Measurements from ENCODE around the gene NDUFC2.
A peak's percentile ranks its signal among the peaks of the same experiment; 100 is the strongest.
"Not testable (repeated sequence)": the region's sequence is repeated elsewhere in the genome, so short reads cannot be mapped to it uniquely, and the experiment has no call there.

Gene NDUFC2

GRCh38 chr11:78049348-78049747 lies 30.3 kb downstream of the NDUFC2 start:
- DNase-seq, result no peak

GRCh38 chr11:78048561-78048960 lies 31.1 kb downstream of the NDUFC2 start:
- DNase-seq, result no peak

- DNase-seq, result no peak
Measured at GRCh38 chr11:78046486-78046854, 33.2 kb downstream of the NDUFC2 start.

- DNase-seq, result peak; percentile 86 to 89
Measured at GRCh38 chr11:78045851-78046485, 33.7 kb downstream of the NDUFC2 start.

GRCh38 chr11:78044706-78045105 lies 35.0 kb downstream of the NDUFC2 start:
- DNase-seq, result no peak

GRCh38 chr11:78041843-78042440 lies 37.7 kb downstream of the NDUFC2 start:
- no peak for DNase-seq

- not testable (repeated sequence) for DNase-seq
Measured at GRCh38 chr11:78041380-78041719, 38.3 kb downstream of the NDUFC2 start.

- peak; percentile 22 to 27 for DNase-seq
Measured at GRCh38 chr11:78040691-78041379, 38.8 kb downstream of the NDUFC2 start.

GRCh38 chr11:78039919-78040671 lies 39.6 kb downstream of the NDUFC2 start:
- peak; percentile 56 to 64 for DNase-seq

- no peak for DNase-seq
Measured at GRCh38 chr11:78039391-78039918, 40.2 kb downstream of the NDUFC2 start.

GRCh38 chr11:78038697-78039313 lies 40.9 kb downstream of the NDUFC2 start:
- DNase-seq, result no peak

GRCh38 chr11:78037825-78038620 lies 41.6 kb downstream of the NDUFC2 start:
- DNase-seq, result no peak

- no peak for DNase-seq
Measured at GRCh38 chr11:78037056-78037455, 42.6 kb downstream of the NDUFC2 start.

GRCh38 chr11:78036313-78036712 lies 43.3 kb downstream of the NDUFC2 start:
- DNase-seq, result no peak

- DNase-seq, result no peak
Measured at GRCh38 chr11:78034623-78035022, 45.0 kb downstream of the NDUFC2 start.

- DNase-seq, result no peak
Measured at GRCh38 chr11:78033040-78033439, 46.6 kb downstream of the NDUFC2 start.

GRCh38 chr11:78032090-78032489 lies 47.6 kb downstream of the NDUFC2 start:
- DNase-seq, result no peak

- no peak for DNase-seq
Measured at GRCh38 chr11:78031629-78032028, 48.0 kb downstream of the NDUFC2 start.

GRCh38 chr11:78030429-78031325 lies 49.0 kb downstream of the NDUFC2 start:
- no peak for DNase-seq

GRCh38 chr11:78028423-78028822 lies 51.2 kb downstream of the NDUFC2 start:
- DNase-seq, result not testable (repeated sequence)

GRCh38 chr11:78027759-78028158 lies 51.9 kb downstream of the NDUFC2 start:
- DNase-seq, result no peak

Measured in activated T-cell treated with anti-CD3 and anti-CD28 coated beads, Interleukin-2, amount 50 U/mL, for 48 hours (primary cell).